CD4-positive, alpha-beta T cell treated with Interleukin-17A for 1 hour (primary cell): ENCODE data around the gene OR2T2.
"Not testable (repeated sequence)": the region's sequence is repeated elsewhere in the genome, so short reads cannot be mapped to it uniquely, and the experiment has no call there.

Experiments used
- DNase-seq: peaks from one replicate; pipeline ENCODE4 v3.0.0-alpha.2; 2020

Gene OR2T2

DNA sequence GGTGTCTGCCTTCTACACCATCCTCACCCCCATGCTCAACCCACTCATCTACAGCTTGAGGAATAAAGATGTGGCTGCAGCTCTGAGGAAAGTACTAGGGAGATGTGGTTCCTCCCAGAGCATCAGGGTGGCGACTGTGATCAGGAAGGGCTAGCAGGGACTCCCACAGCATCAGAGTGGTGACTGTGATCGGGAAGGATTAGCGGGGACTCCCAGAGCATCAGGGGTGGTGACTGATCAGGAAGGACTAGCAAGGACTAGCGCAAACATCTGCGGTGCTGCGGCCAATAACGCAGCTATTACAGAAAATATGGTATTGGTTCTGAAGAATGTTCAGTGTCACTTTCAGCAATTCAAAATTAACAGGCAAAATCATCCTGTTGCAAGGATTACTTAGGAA is 8.2 kb downstream of the OR2T2 start:
- not testable (repeated sequence) for DNase-seq

DNA sequence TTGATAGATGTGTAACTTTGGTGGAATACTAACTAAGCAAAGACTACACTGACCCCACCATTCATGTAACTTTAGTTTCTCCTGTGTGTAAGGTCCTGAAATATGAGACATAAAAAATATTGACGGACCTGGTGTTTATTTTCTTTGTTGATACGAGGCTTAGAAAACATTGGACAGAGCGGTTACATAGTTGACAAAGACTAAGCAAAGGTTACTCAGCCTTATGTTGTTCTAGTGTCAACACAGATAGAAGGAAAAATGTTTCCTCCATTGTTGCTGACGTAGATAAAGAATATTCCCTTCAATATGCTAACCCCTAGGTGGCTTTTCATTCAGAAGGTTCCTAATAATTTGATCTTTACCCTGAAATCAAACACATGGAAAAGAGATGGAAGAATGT is 9.6 kb downstream of the OR2T2 start:
- DNase-seq = not testable (repeated sequence)

DNA sequence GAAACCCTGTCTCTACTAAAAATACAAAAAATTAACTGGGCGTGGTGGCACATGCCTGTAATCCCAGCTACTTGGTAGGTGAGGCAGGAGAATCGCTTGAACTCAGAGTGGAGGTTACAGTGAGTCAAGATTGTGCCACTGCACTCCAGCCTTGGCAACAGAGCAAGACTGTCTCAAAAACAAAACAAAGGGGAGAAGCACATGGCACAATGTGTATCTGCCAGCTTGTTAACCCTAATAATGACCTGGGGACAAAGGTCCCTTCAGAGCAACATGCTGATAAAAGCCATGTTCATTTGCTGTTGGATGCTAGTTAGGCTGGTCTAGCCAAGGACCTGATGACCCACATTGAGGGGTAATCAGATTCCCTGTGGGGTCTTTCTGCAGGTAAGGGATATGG is 11.2 kb downstream of the OR2T2 start:
- DNase-seq = not testable (repeated sequence)

DNA sequence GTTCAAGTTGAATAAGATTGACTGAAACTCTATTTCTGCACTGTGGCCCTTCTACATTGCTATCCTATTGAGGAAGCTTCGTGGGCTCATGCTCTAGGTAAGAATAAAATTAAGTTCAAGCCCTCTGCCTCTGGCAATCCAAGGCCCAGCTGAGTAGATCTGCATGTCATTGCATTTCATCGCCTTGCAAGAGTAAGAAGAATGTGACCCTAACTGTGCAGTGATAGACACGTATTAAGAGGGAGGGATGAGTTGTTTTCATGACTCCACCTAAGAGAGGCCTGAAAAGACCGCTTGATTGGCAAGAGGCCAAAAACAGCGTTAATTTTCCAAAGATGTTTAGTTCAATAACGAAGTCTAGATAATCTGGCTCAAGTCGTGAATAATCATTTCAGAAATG is 13.7 kb downstream of the OR2T2 start:
- not testable (repeated sequence) for DNase-seq

DNA sequence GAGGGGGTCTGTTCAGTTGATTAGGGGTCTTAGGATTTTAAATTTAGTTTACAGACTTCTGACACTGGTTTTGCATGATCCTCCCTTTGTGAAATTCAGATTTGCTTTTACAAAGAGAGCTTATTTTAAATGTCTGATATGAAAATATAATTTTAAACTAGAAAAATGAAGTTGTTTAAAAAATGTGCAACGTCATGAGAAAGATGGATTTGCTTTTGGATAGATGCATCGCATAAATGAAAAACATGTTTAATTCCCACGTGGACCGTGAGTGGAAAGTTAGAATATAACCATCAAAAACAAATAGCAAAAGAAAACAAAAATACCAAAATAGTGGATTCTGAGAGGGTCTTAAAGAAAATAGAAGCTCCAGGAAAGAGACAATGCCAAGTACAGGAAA is 25.7 kb downstream of the OR2T2 start:
- DNase-seq = no peak

DNA sequence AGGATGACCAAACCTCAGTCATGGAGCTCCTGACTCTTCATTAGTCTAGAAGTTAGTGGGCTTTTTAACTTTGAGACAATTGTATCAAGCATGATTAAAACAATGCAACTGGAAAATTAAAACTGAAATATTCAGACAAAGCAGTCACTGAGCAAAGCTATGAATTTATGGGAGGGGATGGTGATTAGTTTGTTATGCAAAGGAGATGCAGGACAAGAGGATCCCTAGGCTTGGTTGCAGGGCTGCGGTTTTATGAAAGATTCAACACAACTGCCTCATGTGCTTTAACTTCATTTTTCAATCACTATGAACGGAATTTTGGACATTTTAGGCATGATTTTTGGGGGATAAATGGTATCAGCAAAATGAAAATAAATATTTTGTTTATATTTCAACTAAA is 26.7 kb downstream of the OR2T2 start:
- not testable (repeated sequence) for DNase-seq

DNA sequence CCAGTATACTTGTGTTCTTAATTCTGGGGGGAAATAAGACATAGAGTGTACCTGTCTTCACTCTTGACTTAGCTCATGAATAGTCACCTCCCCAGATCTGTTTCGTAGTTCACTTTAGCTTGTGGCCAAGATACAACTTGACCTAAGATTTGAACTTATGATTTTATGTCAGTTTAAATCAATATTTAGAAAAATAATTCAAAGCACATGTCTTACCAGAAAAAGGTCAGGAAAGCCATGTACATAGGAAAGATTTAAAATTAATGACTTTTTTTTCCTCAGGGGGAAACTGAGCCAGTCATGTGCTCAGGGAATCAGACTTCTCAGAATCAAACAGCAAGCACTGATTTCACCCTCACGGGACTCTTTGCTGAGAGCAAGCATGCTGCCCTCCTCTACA is 27.6 kb downstream of the OR2T2 start, which contains the start of gene OR2T3:
Gene OR2T3, plus strand, starts transcription at position 301 of the 400 bp plus-strand sequence. Its CDS starts 0 bp downstream, at position 301.
- DNase-seq = not testable (repeated sequence)

DNA sequence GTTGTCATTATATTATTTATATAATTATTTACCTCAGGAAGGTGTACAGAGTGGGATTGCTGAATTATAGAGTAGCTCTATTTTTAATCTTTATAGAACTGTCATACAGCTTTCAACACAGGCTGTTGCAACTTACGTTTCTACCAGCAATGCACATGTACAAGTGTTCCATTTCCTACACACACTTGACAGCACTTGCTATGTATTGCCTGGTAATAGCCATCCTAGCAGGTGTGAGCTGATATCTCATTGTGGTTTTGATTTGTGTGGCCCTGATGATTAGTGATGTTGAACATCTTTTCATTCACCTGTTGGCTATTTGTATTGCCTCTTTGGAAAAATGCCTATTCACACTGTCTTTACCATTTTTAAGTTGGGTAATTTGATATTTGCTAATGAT is 30.2 kb downstream of the OR2T2 start:
- DNase-seq = not testable (repeated sequence)

DNA sequence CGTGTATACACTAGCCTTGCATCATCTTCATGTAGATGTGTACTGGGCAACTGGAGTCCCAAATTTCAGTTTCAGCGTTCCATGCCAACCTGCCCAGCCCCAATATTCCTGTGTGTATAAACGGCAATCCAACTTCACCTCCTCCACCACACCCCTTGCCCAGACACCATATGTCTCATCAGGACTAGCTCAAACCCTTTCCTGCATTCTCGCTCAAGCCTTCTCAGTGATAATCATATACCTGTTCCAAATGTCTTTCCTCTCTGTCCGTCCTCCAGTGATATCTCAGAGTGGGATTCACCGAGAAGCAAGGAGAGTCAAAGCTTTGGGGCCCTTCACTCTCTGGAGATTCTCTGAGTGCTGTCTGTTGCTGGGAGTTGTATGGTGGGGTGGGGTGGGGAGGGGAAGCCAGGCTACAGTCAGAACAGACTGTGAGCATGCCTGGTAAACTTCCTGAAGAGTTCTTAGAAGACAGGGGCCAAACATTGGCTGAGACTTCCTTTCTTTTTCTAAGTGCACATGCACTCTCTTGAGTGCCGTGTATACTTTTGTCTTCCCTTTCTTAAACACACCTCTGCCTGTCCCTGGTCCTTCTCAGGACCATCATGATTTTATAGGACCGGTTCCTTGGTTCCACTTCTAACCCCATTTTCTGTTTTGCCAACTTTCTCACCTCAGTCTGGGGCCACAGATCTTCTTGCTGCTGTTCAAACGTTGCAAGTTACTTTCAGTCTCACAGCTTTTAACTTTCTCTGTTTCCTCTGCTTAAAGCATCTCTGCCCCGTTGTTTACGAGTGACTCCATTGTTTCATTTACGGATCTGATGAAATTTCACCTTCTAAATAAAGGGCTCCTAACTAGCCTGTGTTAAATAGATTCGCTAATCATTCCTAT is 36.5 kb downstream of the OR2T2 start:
- peak; percentile 40 for DNase-seq

DNA sequence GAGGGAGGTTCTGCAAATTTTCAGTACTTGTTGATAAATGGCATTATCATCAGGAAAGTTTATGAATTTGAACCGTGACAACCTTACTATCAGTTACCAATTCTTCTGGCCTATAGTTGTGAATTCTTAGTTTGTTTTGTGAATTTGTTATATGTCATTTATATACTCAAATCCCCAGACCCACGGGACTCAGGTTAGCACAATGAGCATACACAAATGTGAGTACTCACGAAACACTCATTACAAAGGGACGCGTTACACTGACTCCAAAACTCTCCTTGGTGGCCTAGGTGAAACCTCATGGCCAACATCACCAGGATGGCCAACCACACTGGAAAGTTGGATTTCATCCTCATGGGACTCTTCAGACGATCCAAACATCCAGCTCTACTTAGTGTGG is 42.9 kb downstream of the OR2T2 start, which contains the start of gene OR2T5:
Gene OR2T5, plus strand, starts transcription at position 301 of the 400 bp plus-strand sequence. Its CDS starts 0 bp downstream, at position 301.
- not testable (repeated sequence) for DNase-seq

DNA sequence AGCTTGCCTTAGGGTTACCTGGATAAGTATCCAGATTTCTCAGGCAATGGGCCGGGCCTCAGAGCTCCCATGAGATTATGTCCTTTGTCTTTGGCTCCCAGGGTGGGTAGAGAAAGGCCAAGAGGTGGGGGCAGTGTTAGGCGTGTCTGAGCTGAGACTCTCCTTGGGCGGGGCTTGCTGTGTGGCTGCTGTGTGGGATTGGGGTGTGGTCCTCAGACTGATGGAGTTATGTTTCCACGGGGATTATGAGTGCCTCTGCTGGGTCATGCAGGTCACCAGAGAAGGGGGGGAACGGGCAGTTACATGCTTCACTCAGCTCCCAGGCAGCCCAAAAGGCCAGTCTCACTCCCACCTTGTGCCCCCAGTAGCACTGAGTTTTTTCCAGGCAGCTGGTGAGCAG is 51.2 kb downstream of the OR2T2 start:
- DNase-seq = not testable (repeated sequence)

DNA sequence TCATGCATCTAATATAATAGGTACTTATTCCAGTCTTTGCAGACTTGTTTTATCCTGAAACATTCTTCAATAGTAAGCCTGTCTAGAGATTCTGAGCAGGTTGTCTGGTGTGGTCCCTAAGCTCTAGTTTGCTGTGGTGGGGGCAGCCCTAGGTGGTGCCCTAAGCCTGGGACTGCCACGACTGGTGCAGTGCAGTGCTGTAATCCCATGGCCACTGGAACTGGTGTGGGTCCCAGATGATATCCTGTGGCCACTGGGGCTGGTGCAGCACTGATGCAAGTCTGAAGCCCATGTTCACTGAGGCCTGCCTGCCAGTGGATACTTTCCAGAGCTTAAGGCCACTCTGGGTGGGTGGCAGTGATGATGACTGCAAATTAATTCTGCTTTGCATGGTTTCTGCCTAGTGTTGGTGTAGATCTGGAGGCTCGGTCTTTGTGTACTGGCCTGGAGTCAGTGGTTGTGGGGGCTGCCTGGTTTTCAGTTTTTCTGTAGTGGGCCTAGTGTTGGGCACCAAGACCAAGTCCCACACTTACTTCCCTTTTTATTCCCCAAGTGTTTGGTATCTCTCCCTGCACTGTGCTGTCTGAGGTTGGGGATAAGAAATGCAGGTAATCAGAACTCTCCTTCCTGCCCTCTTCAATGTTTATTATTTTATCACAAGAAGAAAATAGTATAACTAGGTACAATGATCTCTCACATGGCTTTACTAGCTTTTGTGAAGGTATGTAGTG is 55.0 kb downstream of the OR2T2 start:
- not testable (repeated sequence) for DNase-seq
